CD4-positive, alpha-beta T cell (primary cell): Measurements from ENCODE around the gene PFKFB3. TPM values are rescaled to one million over a fixed set of nuclear protein-coding genes. Genes with fewer than 3 reads are reported as not detected.
A peak's percentile ranks its signal among the peaks of the same experiment; 100 is the strongest.

Experiments
- ATAC-seq: fragments of 200-7000 bp; cut with Tn5 transposase; one replicate; pipeline ENCODE4 v1.10.0; 2022; ENCODE audit warnings: mild to moderate bottlenecking; ENCODE audit not compliant: poor library complexity
- CTCF ChIA-PET: fragments of 350-600 bp; sonication (Branson Sonifier 250); formaldehyde crosslinking; loops from one replicate; lab custom pipeline; 2021; ENCODE audit warnings: antibody characterized with exemption, inconsistent platforms; lab: Charles Lee
- POLR2A ChIA-PET: fragments of 350-600 bp; sonication (Branson Sonifier 250); formaldehyde crosslinking; loops from one replicate; lab custom pipeline; 2021; ENCODE audit warnings: antibody characterized with exemption, inconsistent platforms; lab: Charles Lee
- DNase-seq, 14 experiments: peaks; one replicate each; pipeline ENCODE4 v3.0.0-alpha.2; 2013 to 2020; ENCODE audit warnings: mixed read lengths in 2 of 14
- H3K27ac ChIP-seq, 2 donors: one replicate each; pipeline versions ENCODE4 v1.5.1 to v1.7.0; 2013; ENCODE audit warnings: low read length in 2 of 2, low read depth in 1 of 2, mild to moderate bottlenecking in 1 of 2
- H3K27me3 ChIP-seq, 2 experiments: 1 replicate in 1 of 2; 2 replicates in 1 of 2; pipeline versions ENCODE4 v1.6.1 to v1.7.0; 2013; ENCODE audit warnings: low read length in 2 of 2, control low read depth in 1 of 2, mild to moderate bottlenecking in 1 of 2, moderate library complexity in 1 of 2; ENCODE audit not compliant: insufficient read depth in 2 of 2, control insufficient read depth in 1 of 2
- H3K36me3 ChIP-seq: one replicate; pipeline ENCODE4 v1.6.1; 2013; ENCODE audit warnings: low read length, control low read depth; ENCODE audit not compliant: insufficient read depth
- H3K4me1 ChIP-seq: one replicate; pipeline ENCODE4 v1.6.1; 2013; ENCODE audit warnings: low read length, control low read depth; ENCODE audit not compliant: insufficient read depth
- H3K4me3 ChIP-seq: one replicate; pipeline ENCODE4 v1.5.1; 2013; ENCODE audit warnings: mild to moderate bottlenecking, low read length, moderate library complexity
- H3K9me3 ChIP-seq, 2 experiments: 1 replicate in 1 of 2; 2 replicates in 1 of 2; pipeline versions ENCODE4 v1.6.1 to v1.7.0; 2013; ENCODE audit warnings: low read length in 2 of 2, mild to moderate bottlenecking in 2 of 2, control low read depth in 1 of 2, moderate library complexity in 1 of 2; ENCODE audit not compliant: control insufficient read depth in 1 of 2, insufficient read depth in 1 of 2
- H3K27ac Mint-ChIP-seq: one replicate; pipeline ENCODE4 v1.8.0; 2020; ENCODE audit warnings: mixed read lengths
- H3K27me3 Mint-ChIP-seq: one replicate; pipeline ENCODE4 v1.8.0; 2021; ENCODE audit warnings: mixed read lengths
- H3K36me3 Mint-ChIP-seq: one replicate; pipeline ENCODE4 v1.8.0; 2021; ENCODE audit warnings: low read depth, mixed read lengths
- H3K4me1 Mint-ChIP-seq: one replicate; pipeline ENCODE4 v1.8.0; 2021; ENCODE audit warnings: low read depth, mixed read lengths
- H3K4me3 Mint-ChIP-seq: one replicate; pipeline ENCODE4 v1.8.0; 2020; ENCODE audit warnings: mild to moderate bottlenecking, mixed read lengths
- H3K9me3 Mint-ChIP-seq: one replicate; pipeline ENCODE4 v1.8.0; 2020; ENCODE audit warnings: mixed read lengths
- CTCF ChIP-seq: fragments of 200-600 bp; IDR thresholded peaks from one replicate; pipeline ENCODE4 v1.8.0; 2022; ENCODE audit warnings: antibody characterized with exemption, mild to moderate bottlenecking
- intact Hi-C, 2 experiments: fragments of 100-400 bp; cut with DNase I in 1 of 2; cut with micrococcal nuclease in 1 of 2; formaldehyde crosslinking; loops; one replicate each; pipeline versions ENCODE4 v1.15.1 to v1.9.0; 2023 to 2025; cut with DNase I, micrococcal nuclease
- total RNA-seq, 174 experiments: library from RNA in 2 of 174; stranded (reverse) in 2 of 174; gene quantifications; one replicate each; pipeline ENCODE4 v1.2.3 and lab custom pipeline; 2021 to 2026

Gene PFKFB3
- total RNA-seq, 2 experiments from 2014 or later, result 142 to 145 TPM

- peaks cover 11% of the 10 kb centered on the region for H3K4me1 Mint-ChIP-seq
- no peak for ATAC-seq
- H3K4me3 Mint-ChIP-seq, result no peak overlapping the region
- no peak for DNase-seq
- no peaks in the 10 kb centered on the region for H3K9me3 Mint-ChIP-seq
- Histone ChIP-seq H3K4me1 (peaks cover 15% of the 10 kb centered on the region), H3K36me3 (peaks cover 55% of the 10 kb centered on the region), H3K9me3 (no peaks in the 10 kb centered on the region), H3K4me3 (no peak overlapping the region), H3K27me3 (no peaks in the 10 kb centered on the region), H3K27ac (no peak overlapping the region)
- ChIA-PET CTCF (interaction anchor here (1.6 kb wide), 1 partner anchor 10 kb away, joined by 5 read pairs; the partner anchor contains the start of gene PFKFB3), POLR2A (no interaction called here)
- peaks cover 44% of the 10 kb centered on the region for H3K36me3 Mint-ChIP-seq
- H3K27ac Mint-ChIP-seq, result peak overlapping the region; percentile 27
- no peak for TF ChIP-seq CTCF
- no peaks in the 10 kb centered on the region for H3K27me3 Mint-ChIP-seq
- intact Hi-C loops, result no loop called here
Observed at GRCh38 chr10:6212806-6213205, 10.1 kb downstream of the PFKFB3 start.

GRCh38 chr10:6213257-6213905 lies 10.6 kb downstream of the PFKFB3 start:
- Mint-ChIP-seq H3K27me3 (no peaks in the 10 kb centered on the region), H3K4me1 (peaks cover 9% of the 10 kb centered on the region), H3K4me3 (no peak overlapping the region), H3K27ac (peak overlapping the region; percentile 27), H3K36me3 (peaks cover 48% of the 10 kb centered on the region), H3K9me3 (no peaks in the 10 kb centered on the region)
- H3K27me3 ChIP-seq, result no peaks in the 10 kb centered on the region
- ChIA-PET CTCF (interaction anchor here (1.6 kb wide), 1 partner anchor 11 kb away, joined by 5 read pairs; the partner anchor contains the start of gene PFKFB3), POLR2A (no interaction called here)
- H3K36me3 ChIP-seq, result peaks cover 59% of the 10 kb centered on the region
- intact Hi-C loops, result no loop called here
- TF ChIP-seq CTCF, result no peak
- no peak overlapping the region for H3K27ac ChIP-seq
- no peak for ATAC-seq
- DNase-seq, result no peak
- peaks cover 15% of the 10 kb centered on the region for H3K4me1 ChIP-seq
- H3K9me3 ChIP-seq, result no peaks in the 10 kb centered on the region
- H3K4me3 ChIP-seq, result no peak overlapping the region

- Histone ChIP-seq H3K4me1 (peaks cover 10% of the 10 kb centered on the region), H3K4me3 (no peak overlapping the region), H3K27me3 (no peaks in the 10 kb centered on the region), H3K27ac (no peak overlapping the region), H3K9me3 (no peaks in the 10 kb centered on the region), H3K36me3 (peaks cover 62% of the 10 kb centered on the region)
- Mint-ChIP-seq H3K4me3 (peak overlapping the region; percentile 4), H3K27ac (no peak overlapping the region), H3K4me1 (peaks cover 3% of the 10 kb centered on the region), H3K27me3 (no peaks in the 10 kb centered on the region), H3K36me3 (peaks cover 53% of the 10 kb centered on the region), H3K9me3 (no peaks in the 10 kb centered on the region)
- intact Hi-C loops, result no loop called here
- ChIA-PET POLR2A (no interaction called here), CTCF (interaction anchor here (1.5 to 1.6 kb wide), 2 partner anchors 11 to 12 kb away, joined by 3 to 5 read pairs; partner anchors contain the start of gene PFKFB3)
- ATAC-seq (no peak), DNase-seq (no peak)
- no peak for TF ChIP-seq CTCF
Observed at GRCh38 chr10:6213908-6214307, 11.2 kb downstream of the PFKFB3 start.
